ENCODE measurements around the gene RAD9A. TPM values are rescaled to one million over a fixed set of nuclear protein-coding genes. Genes with fewer than 3 reads are reported as not detected.

RAD9A gene
- total RNA-seq, 1 experiment from 2014 or later: 20.9 TPM

- Histone ChIP-seq H3K9ac (ENCODE audit: extremely low read depth, insufficient read length, low read length) (no peak overlapping the region), H2BK120ac (ENCODE audit: low read depth, low read length, poor library complexity, severe bottlenecking) (no peak overlapping the region), H3K27ac (ENCODE audit: insufficient read length, low read depth, low read length) (no peak overlapping the region), H3K18ac (ENCODE audit: insufficient read length, low read depth, low read length) (no peak overlapping the region), H3K14ac (ENCODE audit: insufficient read depth, low read length) (no peak overlapping the region), H2BK12ac (ENCODE audit: insufficient read length, low read depth, low read length) (no peak overlapping the region), H3K79me1 (ENCODE audit: insufficient read depth, low read depth, low read length, poor library complexity, severe bottlenecking) (peaks cover 3% of the 10 kb centered on the region), H2AFZ (ENCODE audit: low read length) (no peak overlapping the region), H4K5ac (ENCODE audit: insufficient read length, low read depth, low read length) (no peak overlapping the region), H2BK15ac (ENCODE audit: low read depth, low read length) (no peak overlapping the region), H3K9me3 (ENCODE audit: control insufficient read depth, low read depth, low read length) (no peaks in the 10 kb centered on the region), H3K4ac (ENCODE audit: low read depth, low read length) (no peak overlapping the region), H3K23ac (ENCODE audit: insufficient read length, low read depth, low read length) (no peak overlapping the region), H3K27me3 (ENCODE audit: insufficient read depth, low read length) (no peaks in the 10 kb centered on the region), H3K4me2 (ENCODE audit: insufficient read depth, insufficient read length, low read length) (no peak overlapping the region), H4K8ac (replicated peaks; ENCODE audit: insufficient read length, low read depth, low read length) (no peak overlapping the region), H2BK5ac (ENCODE audit: insufficient read length, low read length) (no peak overlapping the region), H3K79me2 (ENCODE audit: insufficient read depth, low read length) (peaks cover 4% of the 10 kb centered on the region; the same call in 1 of the 2 replicates), H3T11ph (ENCODE audit: low read length) (no peak overlapping the region), H2BK20ac (ENCODE audit: low read depth, low read length, poor library complexity, severe bottlenecking) (no peak overlapping the region), H4K91ac (ENCODE audit: insufficient read length, low read depth, low read length) (no peak overlapping the region), H4K20me1 (ENCODE audit: control insufficient read depth, insufficient read depth, insufficient read length) (no peaks in the 10 kb centered on the region), H3K4me1 (ENCODE audit: insufficient read depth, low read length) (peaks cover 2% of the 10 kb centered on the region; the same call in 1 of the 2 replicates), H3K23me2 (ENCODE audit: insufficient read length, low read depth, low read length, poor library complexity, severe bottlenecking) (peaks cover 5% of the 10 kb centered on the region), H2AK5ac (ENCODE audit: insufficient read length, low read length) (no peak overlapping the region), H3K56ac (ENCODE audit: insufficient read length, low read depth, low read length) (no peak overlapping the region)
- TF ChIP-seq, protein P1, sequence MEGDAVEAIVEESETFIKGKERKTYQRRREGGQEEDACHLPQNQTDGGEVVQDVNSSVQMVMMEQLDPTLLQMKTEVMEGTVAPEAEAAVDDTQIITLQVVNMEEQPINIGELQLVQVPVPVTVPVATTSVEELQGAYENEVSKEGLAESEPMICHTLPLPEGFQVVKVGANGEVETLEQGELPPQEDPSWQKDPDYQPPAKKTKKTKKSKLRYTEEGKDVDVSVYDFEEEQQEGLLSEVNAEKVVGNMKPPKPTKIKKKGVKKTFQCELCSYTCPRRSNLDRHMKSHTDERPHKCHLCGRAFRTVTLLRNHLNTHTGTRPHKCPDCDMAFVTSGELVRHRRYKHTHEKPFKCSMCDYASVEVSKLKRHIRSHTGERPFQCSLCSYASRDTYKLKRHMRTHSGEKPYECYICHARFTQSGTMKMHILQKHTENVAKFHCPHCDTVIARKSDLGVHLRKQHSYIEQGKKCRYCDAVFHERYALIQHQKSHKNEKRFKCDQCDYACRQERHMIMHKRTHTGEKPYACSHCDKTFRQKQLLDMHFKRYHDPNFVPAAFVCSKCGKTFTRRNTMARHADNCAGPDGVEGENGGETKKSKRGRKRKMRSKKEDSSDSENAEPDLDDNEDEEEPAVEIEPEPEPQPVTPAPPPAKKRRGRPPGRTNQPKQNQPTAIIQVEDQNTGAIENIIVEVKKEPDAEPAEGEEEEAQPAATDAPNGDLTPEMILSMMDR (conservative IDR thresholded peaks at IDR 0.05): no peak
- no CpG with 5 or more reads among the region's 6 CpGs for WGBS (ENCODE audit: extremely low coverage, insufficient read length, low lambda C conversion rate)
- H3K27me3 Mint-ChIP-seq (ENCODE audit: low read depth): no peaks in the 10 kb centered on the region
- H3K4me3 Mint-ChIP-seq: peak overlapping the region in 1 of 2 experiments; percentile 54; a peak in 2 of 5 replicates
- H3K36me3 Mint-ChIP-seq (ENCODE audit: insufficient read depth in 1 of 3, low read depth in 3 of 3): peaks cover 20 to 57% (median 51%) of the 10 kb centered on the region in 3 experiments
- no peaks in the 10 kb centered on the region; a peak in 1 of 5 replicates for H3K9me3 Mint-ChIP-seq
- DNase-seq: no peak
- peak overlapping the region; percentile 49 to 87 (median 55); a peak in 2 of 7 replicates for H3K27ac Mint-ChIP-seq
- H3K4me1 Mint-ChIP-seq: peaks cover 19 to 21% of the 10 kb centered on the region in 2 experiments
Measured at GRCh38 chr11:67397536-67397935, 5.8 kb downstream of the RAD9A start.

Measured in H9 (cell line).